Occipital lobe (tissue), 2 donors: Measurements from ENCODE around the gene UBE2E2. TPM values are rescaled to one million over a fixed set of nuclear protein-coding genes. Genes with fewer than 3 reads are reported as not detected.

ENCODE experiments used
- DNase-seq: peaks from one replicate; lab custom pipeline; 2025; lab: John Stamatoyannopoulos, UW
- total RNA-seq: library from RNA; depleted of rRNA; stranded (reverse); fragments of >200 nt; gene quantifications from one replicate; pipeline ENCODE4 v1.2.3, GENCODE V29; 2014

Gene UBE2E2
- total RNA-seq, 1 donor from 2014 or later = 40.2 TPM

DNA sequence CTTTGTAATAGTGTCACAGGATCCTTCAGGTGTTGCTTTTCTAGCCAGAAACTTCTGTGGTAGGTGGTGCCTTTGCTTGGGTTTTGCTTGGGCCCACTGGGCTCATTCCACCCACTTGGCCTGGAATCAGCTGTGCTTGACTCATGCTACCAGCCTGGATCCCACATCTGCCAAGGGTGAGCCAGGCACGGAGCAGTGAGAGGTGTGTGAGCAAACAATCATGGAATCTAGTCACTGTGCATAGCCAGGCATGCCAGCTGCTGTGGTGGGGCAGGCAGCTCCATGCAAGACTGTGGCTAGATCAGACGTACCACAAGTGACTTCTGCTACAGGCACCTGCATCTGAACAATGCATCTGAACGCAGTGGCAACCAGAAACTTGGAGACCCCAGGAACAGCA is 275.9 kb downstream of the UBE2E2 start:
- DNase-seq = no peak

DNA sequence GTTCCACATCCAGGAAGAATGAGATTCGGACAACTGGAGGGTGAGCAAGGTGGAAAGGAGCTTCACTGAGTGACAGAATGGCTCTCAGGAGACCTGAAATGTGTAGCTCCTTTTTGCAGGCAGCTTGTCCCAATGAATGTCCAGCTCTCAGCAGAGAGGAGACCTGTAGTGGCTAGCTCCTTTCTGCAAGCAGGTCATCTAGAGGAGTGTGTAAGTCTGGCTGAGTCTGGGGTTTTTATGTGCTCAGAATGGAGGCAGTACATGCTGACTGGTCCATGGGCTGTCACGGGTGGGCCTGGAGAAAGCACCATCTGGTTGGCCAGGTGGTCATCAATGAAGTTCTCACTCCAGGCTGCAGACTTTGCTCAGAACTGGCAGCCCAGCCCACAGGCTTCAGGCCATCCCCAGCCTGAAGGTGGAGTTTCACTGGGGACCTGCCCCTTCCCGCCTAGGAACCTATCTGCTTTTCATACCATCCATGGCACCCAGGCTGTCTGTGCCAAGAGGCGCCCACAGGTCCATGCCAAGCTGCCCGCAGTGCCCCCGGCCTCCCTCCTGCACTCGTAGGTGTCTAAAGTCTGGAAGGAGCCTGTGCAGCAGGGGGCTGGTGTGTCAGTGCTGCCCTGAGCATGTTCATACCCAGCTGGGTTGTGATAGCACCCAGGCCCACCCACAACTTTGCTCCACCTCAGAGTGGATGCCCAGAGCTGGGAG is 276.6 kb downstream of the UBE2E2 start:
- DNase-seq = no peak

DNA sequence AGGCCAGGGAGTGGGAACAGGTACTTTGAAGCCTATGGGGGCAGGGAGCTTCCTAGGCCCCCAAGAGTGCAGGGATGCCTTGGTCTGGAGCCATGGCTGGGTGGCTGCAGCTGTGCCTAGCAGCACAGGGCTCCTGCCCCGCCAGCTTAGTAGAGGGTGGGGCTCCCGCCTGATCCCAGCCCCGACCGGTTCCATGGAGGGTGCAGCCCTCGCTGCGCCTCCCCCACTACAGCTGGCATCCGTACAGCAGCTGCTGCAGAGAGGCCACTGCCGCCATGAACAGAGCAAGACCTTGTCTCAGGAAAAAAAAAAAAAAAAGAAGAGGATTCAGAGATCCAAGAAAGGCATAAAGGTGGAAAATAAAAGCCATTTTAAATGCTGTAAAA is 277.2 kb downstream of the UBE2E2 start:
- peak; percentile 73 for DNase-seq

DNA sequence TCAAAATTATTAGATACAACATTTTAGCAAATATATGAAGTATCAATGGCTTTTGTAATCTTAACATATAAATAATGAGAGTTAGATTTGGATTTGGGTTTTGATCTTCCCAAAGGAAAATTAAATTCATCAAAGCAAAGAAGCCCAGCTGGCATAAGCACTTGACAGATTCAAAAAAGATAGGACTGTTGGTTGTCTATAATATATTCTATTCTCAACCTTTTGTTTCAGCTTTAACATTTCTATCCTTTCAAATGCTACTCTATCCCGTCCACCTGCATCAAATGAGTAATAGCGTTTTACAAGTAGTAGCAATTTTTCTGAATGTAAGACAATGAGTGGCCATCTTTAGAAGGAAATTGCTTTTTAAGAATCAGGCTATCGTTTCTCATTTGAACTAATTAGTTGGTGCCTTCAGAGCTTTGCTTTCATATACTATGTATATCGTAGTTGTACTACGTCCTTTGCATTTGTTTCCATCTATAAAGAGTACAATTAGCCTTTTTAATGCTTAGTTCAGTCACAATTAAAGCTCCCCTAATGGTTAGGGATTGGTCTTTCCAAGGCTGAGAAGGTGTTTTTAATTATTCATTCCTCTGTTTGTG is 278.0 kb downstream of the UBE2E2 start:
- no peak for DNase-seq

DNA sequence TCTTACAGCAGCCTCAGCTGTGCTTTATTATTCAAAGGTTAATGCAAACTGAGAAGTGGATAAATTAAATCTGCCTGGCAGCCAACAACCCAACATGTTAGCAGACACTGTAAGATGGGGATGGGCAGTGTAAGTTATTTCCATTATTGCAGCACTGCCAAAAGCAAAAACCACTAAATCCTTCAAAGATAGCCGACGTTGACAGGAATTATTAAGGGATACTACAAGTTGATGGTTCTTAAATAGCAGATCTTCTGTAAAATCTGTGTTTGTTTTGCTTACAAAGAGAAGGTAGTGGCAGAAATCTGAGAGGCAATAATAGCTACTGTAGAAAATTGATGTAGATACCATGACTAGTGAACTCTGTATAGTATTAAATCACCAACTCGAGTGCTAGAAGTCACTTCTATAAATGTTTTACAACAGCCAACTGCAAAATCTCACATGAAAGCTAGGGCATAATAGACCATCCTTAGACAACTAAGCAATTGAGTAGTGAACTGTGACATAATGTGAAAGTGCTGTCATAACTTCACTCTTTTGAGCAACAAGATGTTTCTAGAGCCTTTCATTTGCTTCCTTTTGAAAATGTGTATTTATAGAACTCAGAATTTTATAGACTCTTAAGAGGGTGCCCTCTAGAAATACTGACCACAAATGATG is 278.6 kb downstream of the UBE2E2 start:
- DNase-seq = no peak

DNA sequence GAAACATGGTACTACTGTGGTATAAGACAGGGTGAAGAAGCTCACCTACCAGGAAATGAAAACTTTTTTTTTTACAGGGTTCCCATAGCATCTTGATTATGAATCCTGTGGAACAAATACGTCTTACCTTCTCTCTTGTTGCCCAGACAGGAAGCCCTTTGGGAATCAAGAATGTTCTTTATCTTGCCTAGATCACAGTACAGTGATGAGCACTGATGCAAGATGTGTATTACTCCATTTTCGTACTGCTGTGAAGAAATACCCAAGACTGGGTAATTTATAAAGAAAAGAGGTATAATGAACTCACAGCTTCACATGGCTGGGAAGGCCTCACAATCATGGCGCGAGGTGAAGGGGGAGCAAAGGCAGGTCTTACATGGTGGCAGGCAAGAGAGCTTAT is 281.3 kb downstream of the UBE2E2 start:
- DNase-seq = no peak

DNA sequence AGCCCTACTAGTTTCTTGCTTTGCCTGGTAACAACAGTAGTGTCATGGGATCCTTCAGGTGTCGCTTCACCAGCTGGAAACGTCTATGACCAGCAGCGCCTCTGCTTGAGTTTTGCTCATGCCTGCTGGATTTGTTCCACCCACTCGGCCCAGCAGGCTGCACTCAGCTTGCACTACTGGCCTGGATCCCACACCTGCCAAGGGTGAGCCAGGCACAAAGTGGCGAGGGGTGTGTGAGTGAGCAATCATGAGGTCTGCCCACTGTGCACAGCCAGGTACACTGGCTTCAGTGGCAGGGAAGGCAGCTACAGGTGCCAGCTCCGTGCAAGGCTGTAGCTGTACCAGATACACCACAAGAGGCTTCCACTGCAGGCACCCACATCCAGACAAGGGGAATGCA is 282.8 kb downstream of the UBE2E2 start:
- DNase-seq = no peak

DNA sequence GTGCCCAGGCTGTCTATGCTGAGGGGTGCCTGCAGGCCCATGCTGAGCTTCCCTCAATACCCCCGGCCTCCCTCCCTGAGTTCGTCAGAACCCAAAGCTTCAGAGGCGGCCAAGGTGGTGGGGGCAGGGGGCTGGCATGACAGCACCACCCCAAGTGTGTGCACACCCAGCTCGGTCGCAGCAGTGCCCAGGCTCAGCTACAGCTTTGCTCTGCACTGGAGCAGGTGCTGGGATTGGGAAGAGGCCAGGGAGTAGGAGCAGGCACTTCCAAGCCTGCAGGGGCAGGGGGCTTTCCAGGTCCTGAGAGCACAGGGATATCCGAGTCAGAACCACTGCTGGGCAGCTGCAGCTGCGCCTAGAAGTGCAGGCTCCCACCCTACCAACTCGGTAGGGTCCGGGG is 283.9 kb downstream of the UBE2E2 start:
- DNase-seq = no peak

DNA sequence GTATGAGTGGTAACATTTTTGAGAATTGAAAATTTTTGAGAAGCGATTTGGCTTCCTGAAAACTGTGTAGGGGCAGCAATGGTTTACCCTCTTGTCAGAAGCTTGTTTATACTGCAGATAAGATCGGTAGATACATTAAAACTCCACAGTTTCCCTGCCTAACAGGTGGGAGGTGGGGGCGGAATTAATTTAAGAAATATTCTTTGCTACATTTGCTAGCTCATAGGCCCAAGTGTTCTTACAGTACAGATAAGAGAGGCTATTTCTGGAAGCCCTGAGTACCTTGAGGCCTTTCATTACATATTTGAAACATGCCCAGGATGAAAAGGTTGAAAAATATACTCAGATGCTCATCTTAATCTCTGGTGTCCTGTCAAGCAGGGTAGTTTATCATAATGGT is 285.5 kb downstream of the UBE2E2 start:
- no peak for DNase-seq

- DNase-seq = no peak
These were observed 286.4 kb downstream of the UBE2E2 start for GRCh38 chr3:23489300-23490158.

- no peak for DNase-seq
These were observed 287.3 kb downstream of the UBE2E2 start for GRCh38 chr3:23490459-23490858.

- no peak for DNase-seq
These were observed 288.9 kb downstream of the UBE2E2 start for GRCh38 chr3:23492057-23492456.

DNA sequence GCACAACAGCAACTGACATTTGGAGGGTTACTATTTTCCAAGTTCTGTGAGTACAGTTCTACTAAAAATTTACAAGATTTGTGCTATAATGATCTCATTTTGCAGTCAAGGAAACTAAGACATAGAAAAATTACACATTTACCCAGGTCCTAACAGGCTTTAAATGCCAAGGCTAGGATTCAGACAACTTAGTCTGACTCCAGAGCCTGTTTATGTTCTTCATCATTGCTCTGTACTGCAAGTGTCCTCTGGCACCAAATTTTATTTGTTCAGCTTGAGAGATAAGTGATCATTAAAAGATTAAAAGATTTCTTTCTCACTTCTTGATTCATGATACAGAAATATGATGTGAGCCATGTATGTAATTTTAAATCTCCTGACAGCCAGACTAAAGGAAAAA is 290.8 kb downstream of the UBE2E2 start:
- no peak for DNase-seq

DNA sequence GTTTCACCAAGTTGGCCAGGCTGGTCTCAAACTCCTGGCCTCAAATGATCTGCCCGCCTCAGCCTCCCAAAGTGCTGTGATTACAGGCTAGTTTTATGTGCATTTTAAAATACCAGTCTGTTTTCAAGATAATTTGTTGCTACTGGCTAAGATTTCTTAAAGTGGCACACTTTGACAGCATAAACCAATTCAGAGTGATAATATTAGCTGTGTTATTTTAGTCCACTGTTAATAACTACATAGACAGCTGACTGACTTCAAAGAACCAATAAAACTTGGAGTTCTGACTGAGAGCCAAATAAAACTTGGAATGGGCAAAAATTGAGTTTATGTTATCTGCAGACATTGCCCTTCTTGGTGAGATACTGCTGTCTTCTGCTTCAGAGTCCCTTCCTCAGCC is 291.8 kb downstream of the UBE2E2 start:
- no peak for DNase-seq

DNA sequence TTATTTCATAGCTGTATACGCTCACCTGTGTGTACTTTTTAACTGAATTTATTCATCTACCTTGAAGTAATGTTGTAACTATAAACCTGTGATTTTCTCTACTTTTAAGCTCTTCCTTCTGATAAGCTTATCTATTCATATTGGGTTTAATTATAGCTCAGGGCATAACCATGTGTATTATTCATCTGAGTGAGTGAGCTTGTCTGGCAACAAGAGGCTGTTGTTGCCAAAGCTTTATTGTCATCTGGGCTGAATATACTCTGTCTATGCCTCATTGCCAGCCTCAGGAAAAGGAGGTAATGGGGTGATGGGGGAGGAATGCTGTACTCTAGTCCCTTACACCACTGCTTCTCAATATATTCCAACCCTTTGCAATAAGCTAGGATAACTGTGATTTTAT is 292.4 kb downstream of the UBE2E2 start:
- no peak for DNase-seq

DNA sequence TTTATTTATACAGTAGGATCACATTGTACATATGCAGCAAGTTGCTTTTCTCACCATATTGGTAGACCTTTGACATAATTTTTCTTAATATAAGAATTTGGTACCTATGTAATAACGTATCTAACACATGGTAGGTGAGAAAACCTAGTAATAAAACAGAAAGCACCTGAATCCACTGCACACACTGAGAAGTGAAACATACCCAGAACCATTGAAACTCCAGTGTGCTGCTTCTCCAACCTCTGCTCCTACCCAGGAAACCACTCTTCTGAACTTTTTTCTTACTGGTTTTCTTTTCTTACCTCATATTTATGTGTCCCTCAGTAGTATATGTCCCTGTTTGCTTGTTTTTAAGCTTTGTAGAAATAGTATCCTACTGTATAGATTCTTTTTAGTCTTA is 293.0 kb downstream of the UBE2E2 start:
- DNase-seq = no peak

GRCh38 chr3:23497156-23497555 is 294.0 kb downstream of the UBE2E2 start:
- no peak for DNase-seq

DNA sequence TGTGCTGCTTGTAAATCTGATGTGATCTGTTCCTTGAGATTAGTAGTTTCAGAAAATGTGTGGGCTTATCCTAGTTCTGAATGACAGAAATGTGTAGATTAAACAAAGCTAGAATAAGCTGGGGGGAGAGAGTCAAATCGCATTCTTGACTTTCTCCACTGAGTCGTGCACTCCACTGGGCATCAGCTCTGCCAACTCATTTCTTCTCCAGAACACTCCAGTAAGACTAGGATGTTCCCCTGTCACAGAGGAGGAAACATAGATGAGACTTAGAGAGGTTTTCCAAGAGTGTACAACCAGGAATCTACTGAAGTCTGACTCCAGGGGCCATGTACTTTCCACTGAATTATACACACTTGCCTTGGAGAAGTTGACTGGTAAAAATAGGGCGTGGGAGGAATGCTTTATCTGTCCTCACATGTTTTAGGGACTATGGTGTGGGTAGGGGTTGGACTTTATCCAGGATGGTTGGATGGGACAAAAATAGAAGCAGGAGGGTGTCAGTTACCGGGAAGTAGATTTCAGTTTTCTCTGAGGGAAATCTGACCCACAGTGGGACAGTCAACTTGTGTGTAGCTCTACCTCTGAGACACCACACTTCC is 298.2 kb downstream of the UBE2E2 start:
- no peak for DNase-seq

DNA sequence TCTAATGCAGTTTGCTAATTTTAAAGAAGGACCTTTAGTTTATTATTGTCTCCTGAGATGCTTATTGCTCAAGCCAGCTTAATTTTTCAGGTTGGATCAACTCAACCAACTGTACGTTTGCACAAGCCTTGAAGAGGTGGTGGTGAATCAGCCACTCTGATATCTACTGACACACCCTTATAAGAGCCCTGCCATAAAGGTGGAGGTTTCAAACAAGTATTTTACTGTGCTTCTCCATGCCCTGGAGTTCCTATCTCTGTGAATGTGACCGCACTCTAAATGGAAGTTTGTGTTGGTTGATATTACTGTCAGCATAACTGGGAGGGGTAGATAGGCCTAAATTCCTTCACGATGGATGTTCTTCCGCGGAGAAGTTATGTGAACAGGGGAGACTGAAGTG is 305.3 kb downstream of the UBE2E2 start:
- no peak for DNase-seq

GRCh38 chr3:23518441-23518840 is 315.3 kb downstream of the UBE2E2 start:
- DNase-seq = no peak

GRCh38 chr3:23519314-23520208 is 316.4 kb downstream of the UBE2E2 start:
- no peak for DNase-seq
